NK-92 (cell line): ENCODE results near the gene KDM2B.

Experiments
- DNase-seq: peaks from one replicate; lab custom pipeline; 2025; ENCODE audit not compliant: unreplicated experiment; lab: John Stamatoyannopoulos, UW

Gene KDM2B

DNA sequence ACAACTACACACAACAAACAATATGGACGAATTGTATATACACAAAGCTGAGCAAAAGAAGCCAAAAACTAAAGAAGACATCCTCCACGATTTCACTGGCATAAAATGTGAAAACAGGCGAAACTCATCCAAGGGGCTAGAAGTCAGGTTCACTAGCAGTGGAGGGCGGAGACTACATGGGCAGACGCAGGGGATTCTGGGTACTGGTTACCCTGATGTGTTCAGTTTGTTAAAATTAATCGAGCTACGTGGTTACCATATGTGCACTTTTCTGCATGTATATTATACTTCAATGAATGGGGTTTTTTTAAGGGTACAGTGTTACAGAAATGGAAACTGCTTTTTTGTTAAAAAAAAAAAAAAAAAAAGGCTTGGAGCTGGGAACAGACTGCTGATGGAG lies 12.3 kb downstream of the KDM2B start:
- no peak for DNase-seq

DNA sequence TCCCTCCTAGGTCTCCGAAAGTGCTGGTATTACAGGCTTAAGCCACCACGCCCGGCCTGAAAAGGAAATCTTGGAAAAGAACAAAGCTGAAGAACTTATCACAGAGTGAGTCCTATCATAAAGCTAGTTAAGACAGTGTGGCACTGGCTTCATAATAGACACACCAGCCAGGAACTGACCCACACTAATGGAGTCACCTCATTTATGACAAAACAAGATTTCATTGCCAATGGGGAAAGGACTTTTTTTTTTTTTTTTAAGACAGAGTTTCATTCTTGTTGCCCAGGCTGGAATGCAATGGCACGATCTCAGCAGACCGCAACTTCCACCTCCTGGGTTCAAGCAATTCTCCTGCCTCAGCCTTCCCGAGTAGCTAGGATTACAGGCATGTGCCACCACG lies 15.7 kb downstream of the KDM2B start:
- DNase-seq, result no peak

DNA sequence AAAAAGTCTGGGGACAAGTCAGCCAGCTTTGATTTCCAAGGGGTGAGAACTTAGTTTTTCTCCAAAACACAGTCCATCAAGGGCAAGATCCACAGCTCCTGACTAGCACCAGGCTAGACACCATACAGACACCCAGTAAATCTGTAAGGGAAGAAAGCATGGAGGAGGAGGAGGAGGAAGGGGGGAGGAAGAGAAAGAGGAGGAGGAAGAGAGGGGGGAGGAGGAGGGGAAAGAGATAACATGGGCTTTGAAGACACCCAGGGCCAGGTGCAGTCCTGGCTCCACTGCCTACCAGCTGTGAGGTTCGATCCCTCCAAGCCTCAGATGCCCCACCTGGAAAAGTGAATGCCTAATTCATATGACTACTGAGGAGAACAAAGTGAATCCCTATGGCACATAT lies 18.3 kb downstream of the KDM2B start:
- no peak for DNase-seq

DNA sequence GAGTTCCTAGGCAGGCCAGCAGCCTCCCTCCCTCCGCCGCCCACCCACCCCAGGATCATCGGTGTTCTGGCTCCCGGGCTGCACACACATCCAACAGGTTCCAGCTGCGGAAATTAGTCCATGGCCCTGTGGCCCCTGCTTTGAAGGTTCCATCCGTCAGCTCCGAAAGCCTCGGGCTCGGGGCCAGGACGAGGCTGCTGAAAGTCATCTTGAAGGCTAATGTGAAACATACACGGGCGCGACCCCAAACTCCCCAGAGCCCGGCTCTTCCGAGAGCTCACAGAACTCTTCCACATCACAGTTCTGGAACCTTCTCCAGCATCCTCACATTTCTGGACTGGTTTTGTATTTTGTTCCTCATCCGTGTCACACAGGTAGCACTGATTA lies 19.8 kb downstream of the KDM2B start:
- DNase-seq, result no peak

DNA sequence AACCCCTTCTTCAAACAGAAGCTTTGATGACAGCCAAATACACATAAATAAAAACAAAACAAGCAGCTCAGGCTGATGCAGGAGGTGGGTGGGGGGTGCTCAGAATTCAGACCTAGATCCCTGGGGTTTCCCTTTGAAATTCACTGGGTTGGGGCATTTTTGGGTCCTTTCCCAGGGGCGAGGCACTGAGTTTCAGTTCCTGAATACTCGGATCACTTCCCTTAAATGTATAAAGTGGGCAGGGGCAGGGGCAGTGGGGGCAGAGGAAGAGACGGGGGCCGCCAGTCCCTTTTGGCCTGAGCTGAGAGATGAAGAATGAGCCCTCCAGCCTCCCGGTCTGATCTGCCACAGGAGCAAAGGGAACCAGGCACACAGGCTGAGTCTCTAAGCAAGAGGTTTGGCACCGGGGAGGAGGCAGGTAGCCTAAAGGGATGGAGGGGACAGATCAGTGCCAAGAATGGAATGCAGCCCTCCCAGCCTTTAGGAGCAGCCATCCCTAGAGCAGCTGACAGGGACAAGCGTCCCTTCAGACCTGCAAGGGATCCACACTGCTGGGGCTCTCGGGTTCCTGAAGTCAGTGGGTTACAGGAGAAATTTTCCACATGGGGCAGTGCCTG lies 20.3 kb downstream of the KDM2B start:
- DNase-seq, result no peak

DNA sequence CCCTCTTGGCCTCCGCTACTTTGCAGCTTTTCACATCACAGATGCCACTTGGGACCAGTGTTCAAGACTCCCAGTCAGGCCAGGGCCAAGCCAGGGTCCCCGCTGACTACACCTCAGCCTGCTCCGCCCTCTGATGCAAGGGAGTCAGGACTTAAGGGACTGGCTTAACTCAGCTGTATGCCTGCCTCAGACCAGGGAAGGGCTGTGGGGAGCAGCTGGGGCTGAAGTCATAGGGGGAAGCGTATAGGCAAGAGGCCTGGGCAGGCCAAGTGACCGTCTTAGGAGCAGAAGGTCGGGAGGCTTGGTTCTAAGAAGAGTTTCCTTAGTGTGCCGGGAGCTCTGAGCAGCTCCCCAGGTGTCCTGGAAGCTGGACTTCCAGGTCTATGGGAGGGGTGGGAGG lies 21.9 kb downstream of the KDM2B start:
- DNase-seq, result no peak

DNA sequence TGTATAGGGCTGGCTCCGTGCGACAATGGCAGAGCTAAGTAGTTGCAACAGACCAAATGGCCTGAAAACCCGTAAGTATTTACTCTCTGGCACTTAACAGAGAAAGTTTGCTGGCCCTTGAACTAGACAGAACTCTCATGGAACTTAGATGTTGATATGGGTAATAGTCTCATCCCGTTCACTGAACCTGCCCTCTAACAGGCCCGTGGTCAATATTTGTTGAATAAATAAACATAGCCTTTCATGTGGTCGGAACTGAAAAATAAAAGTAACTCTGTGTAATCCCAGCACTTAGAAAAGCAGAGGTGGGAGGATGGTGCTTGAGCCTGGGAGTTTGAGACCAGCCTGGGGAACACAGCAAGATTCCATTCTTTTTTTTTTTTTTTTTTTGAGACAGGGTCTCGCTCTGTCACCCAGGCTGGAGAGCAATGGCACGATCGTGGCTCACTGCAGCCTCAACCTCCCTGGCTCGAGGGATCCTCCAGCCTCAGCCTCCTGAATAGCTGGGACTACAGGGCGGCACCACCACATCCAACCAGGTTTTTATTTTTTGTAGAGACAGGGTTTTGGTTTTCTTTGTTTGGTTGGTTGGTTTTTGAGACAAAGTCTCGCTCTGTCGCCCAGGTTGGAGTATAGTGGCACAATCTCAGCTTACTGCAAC lies 29.7 kb downstream of the KDM2B start:
- no peak for DNase-seq

DNA sequence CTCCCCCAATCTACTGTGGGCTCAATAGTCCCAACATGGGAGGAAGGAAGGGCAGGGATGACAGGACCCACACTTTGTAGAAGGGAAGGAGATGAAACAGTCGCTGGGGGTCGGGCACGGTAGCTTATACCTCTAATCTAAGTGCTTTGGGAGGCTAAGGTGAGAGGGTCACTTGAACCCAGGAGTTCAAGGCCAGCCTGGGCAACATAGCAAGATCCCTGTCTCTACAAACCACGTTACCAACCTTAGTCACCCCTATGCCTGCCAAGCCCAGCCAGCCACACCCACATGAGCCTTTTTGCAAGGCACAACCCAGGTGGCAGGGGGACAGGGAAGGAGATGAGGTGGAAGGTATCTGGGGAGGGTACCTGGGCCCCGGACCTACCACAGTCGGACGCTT lies 31.7 kb downstream of the KDM2B start:
- no peak for DNase-seq

DNA sequence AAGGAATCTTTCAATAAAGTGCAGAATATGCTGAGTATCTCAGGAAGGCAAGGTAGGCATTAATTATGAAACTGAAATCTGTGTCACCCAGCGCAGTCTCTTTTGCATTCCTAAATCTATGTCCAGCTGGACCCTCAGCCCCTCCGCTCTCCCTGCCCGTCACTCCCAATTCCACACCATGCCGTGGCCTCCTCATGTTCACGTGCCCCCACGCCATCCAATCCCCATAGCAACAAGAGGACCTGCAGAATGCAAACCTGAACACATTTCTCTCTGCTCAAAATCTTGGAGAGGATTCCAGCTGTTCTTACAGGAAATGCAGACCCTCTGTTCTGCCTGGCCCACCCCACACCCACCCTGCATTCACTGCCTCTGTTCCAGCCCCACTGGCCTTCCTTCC lies 35.3 kb downstream of the KDM2B start:
- no peak for DNase-seq

DNA sequence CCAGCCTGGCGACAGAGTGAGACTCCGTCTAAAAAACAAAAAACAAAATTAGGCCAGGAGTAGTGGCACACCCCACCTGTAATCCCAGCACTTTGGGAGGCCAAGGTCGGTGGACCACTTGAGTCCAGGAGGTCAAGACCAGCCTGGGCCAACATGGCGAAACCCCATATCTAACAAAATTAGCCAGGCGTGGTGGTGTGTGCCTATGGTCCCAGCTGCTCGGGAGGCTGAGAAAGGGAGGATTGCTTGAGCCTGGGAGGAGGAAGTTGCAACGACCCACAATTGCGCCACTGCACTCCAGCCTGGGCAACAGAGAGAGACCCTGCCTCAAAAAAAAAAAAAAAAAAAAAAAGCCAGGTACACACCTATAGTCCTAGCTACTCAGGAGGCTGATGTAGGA lies 37.0 kb downstream of the KDM2B start:
- DNase-seq, result no peak

DNA sequence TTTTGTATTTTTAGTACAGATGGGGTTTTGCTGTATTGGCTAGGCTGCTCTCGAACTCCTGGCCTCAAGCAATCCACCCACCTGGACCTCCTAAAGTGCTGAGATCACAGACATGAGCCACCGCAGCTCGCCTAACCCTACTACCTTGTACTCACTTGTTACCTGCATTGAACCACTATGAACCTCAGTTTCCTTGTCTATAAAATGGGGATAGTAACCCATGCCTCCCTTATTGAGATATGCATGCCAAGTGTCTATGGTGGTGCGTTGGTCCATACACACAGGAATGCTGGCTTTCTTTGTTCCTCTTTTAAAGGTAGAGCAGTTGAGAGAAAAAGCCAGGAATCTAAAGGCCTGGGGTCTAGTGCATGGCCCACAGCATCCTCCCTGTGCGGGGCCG lies 40.9 kb downstream of the KDM2B start:
- DNase-seq, result no peak

DNA sequence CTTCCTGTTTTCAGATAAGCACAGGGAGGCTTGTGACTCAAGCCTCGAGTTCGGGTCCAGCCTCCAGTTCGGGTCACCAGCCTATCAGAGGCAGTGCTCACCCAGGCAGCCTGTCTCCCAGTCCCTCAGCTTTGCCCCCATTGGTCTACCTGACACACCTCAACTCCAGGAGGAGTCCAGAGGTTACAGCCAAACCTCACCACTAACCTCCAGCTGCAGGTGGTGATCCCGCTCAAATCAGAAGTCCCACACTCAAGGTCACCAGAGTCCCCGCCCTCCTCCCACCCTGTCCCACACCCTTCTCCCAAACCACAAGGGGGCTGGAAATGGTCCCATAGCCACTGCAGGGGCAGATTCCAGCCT lies 42.1 kb downstream of the KDM2B start:
- no peak for DNase-seq

DNA sequence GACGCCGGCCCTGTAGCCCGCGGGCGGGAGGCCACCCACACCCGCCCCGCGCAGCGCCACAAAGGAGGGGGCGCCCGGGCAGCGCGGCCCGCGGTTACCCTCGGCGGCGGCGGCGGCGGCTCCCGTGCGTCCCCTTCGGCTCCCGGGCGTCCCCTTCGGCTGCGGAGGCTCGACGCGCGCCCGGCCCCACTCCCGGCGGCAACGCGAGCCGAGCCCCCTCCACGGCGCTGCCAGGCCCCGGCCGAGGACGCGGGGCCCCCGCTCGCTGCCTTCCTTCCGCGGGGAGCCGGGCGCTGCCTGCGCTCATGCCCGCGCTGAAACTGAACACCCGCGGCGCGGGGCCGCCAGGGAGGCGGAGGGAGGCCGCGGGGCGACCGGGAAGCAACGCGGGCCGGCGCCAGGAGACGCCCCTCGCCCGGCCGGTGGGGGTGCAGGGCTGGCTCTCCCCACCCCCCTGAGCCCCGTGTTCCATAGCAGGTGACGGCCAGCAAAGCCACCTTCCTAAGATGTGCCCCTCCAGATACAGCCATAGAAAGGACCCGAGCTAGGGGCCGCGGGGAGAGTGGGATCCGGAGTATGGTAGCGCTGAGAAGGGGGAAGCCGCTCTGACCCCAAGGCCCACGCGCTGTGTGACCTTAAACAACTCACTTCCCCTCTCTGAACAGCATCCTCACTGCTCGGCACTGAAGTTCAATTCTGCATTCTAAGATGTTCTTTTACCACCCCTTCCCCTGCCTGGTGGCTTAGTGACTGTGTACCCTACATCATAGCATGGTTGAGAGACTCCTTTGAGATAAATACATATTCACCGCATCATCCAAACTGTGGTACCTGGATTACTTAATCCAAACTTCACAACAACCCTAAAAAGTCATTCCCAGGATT lies 42.8 kb downstream of the KDM2B start:
- DNase-seq, result no peak

DNA sequence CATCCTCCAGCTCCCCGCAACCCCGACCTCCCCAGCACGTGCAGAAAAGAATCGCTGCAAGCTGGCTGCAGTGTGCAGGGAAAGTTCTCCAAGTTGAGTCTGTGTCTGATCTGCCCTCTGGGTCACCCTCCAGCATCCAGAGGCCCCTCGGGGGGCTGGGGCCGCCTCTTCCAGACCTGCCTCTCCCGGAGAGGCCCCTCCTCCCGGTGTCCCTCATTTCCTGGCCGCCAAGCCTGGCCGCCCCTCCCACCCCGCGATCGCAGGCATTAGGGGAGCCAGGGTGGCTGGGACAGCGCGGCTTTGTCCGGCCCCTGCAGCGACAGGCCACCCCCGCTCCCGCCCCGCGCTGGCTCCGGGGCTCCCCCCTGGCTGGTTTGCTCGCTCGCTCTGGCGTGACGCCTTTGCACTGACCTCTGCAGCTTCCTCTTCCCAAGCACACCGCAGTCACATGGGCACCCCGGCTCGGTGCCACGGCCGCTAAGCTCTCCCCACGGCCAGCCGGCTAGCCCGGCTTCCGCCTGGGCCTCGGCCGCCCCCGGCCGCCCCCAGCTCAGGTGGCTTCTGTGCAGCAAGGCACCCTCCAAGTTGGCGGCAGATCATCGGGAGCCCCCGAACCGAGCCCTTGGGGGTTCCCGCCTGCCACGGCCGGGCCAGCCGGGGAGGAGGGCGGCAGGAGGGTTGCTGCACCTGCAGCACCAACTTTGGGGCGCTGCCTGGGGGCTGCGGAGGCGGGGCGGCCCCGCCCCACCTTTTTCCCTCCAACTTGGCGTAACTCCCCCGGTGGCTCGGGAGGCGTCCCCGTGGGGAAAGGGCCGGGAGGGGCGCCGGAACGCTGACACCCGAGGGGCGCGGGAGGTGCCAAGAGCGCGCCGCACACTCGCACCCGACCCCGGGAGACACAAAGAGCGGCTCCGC lies 43.7 kb downstream of the KDM2B start:
- no peak for DNase-seq

DNA sequence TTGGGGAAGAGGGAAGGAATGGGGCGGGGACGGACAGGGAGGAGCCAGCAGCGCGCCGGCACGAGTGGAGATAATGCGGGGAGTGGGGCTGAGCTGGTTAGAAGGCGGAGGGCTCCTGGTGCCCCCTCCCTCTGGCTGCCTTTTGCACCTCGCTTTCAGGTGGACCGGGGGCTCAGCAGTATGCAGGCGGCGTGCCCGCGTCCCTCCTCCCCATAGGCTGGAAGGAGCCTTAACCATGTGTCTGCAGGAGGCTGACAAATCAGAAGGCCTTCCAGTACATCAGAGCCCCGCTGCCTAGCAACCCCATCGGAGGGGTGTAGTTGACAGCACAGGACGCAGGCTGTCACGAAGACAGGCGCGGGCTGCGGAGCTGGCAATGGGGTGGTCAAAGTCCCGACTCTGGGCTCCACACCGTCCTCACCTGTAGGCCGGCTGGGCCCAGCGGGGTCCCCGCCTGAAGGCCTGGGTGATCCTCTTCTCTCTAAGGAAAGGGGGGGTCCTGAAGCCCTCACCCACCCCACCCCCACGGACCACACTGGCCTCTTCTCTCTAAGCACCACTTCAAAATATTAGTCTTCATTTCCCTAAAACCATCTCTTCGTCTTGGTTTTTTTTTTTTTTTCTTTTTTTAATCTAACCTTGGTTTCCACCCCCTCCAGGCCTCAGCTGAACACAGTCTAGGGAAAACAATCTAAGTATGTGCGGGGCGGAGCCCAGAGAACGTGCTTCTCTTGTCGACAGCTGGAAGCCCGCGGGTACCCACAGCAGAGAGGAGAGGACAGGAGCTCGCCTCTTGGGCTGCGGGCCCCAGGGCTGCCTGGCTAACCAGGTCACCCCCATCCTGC lies 44.5 kb downstream of the KDM2B start:
- no peak for DNase-seq

DNA sequence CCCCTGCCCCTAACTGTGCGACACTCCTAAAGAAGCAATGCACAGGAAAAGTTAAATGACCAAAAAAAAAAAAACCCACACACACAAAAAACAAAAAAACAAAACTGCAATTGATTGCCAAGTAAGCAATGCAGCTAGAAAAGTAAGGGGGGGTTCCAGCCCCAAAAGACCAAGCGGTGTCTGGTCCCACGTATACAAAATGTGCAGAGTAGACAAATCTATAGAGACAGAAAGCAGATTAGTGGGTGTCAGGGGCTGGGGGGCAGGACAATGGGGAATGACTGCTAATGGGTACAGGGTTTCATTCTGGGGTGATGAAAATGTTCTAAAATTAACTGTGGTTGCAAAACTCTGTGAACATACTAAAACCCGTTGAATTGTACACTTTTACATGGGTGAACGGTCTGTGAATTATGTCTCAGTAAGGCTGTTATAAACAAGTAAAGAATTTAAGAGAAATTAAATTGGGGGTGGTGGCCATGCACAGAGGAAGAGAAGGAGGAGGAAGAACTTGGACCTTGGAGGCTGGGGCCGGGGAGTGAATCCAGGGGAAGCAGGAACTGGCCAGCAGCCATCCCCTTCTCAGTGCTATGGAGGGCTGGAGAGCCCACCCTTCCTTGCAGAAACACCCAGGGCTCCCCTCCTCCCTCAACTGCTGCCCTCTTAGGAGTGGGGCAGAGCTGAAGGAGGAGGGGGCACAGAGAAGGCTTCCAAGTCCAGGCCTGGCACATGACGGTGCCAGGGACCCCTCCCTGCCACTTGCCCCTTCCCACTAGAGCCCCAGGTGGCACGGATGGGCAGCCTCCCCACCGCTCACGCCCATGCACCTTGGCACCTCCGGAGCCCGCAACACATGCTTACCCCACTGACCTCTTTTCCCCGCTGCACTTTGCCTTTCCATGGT lies 45.4 kb downstream of the KDM2B start:
- DNase-seq, result no peak

DNA sequence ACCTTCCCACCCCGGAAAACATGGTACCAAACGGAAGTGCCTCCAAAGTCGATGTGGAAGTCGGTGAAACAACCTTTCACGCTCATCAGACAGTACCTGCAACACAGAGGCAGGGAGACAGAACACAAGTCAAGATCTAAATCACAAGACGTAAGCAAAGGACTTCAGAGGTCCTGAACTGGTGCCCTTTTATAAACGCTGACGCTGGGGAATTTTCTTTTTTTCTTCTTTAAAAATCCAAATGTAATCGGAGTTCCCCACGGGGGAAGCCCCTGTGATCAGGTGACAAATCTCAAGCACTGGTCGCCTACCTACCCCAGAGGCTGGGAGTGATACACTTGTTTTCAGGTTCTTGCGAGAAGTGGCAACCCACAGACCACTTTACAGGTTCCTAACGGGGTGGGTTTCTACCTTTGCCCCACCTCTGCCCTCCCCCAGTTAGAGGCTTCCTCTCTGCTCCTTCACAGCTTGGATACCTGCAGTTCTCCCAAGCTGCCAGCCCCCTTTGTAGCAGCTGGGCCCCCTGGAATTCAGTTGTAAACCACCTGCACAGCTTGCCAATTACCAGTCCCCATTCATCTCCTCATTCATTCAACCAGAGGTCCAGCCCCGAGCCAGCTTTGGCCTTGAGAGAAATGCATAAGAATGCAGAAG lies 46.2 kb downstream of the KDM2B start:
- peak; percentile 13 for DNase-seq

DNA sequence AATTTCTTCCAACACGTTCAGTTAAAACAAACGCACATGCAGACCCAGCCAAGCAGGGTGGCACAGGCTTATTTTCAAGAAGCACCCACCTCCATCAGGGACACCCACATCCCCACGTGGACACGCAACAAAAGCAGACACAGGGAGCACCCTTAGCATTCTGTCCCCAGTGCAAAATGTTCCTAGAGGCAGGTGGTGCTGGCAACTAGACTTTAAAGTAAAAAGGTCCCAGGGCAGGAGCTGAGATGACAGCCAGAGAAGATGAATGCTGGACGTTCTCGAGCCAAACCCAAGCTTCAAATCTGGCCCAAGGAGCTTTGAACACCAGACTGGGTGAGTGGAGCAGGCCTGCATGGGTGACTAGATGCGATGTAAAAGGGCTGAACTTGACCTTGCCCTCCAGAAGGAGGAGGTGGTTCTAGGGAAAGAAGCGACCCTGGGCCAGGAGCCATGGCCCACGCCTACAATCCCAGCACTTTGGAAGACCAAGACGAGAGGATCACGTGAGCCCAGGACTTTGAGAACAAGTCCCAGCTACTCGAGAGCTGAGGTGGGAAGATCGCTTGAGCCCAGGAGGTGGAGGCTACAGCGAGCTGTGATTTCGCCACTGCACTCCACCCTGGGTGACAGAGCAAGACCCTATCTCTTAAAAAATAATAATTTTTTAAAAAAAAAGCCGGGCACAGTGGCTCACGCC lies 47.3 kb downstream of the KDM2B start:
- DNase-seq, result no peak
